ENCODE measurements around the gene TULP1.

- no peak for TF ChIP-seq YY1 (IDR thresholded peaks at IDR 0.05; ENCODE audit: insufficient read depth, insufficient read length)
- TF ChIP-seq SUZ12 (IDR thresholded peaks at IDR 0.05; ENCODE audit: extremely low read depth, insufficient read depth, insufficient read length), result no peak
- TF ChIP-seq ZNF274 (IDR thresholded peaks at IDR 0.05; ENCODE audit: low read depth, low read length), result no peak
Observed at GRCh38 chr6:35481226-35481625, 31.5 kb downstream of the TULP1 start.
